Measurements from ENCODE around the gene WRAP73. TPM values are rescaled to one million over a fixed set of nuclear protein-coding genes. Genes with fewer than 3 reads are reported as not detected.
A peak's percentile ranks its signal among the peaks of the same experiment; 100 is the strongest.

Gene WRAP73
- total and polyA plus RNA-seq, 9 of the 15 experiments (the other 6 are each of a cell fraction or from before 2014, with no cell fraction given), result 4.3 to 51.8 (median 30.1) TPM

- TF ChIP-seq BCLAF1 (IDR thresholded peaks at IDR 0.05; ENCODE audit: borderline replicate concordance in 1 of 2, control insufficient read depth in 1 of 2, low read depth in 2 of 2, low read length in 1 of 2) (no peak), ZNF583 (CRISPR knock-in tag; IDR thresholded peaks at IDR 0.05) (no peak), ZNF740 (CRISPR knock-in tag; IDR thresholded peaks at IDR 0.05) (0 out of 2 replicates have a peak, but pooled peaks have one; percentile 25), ZNF740 (tag; IDR thresholded peaks at IDR 0.05) (no peak), ZNF639 (CRISPR knock-in tag; conservative IDR thresholded peaks at IDR 0.05 in 1 of 2, IDR thresholded peaks at IDR 0.05 in 1 of 2) (no peak), GTF2A2 (tag; IDR thresholded peaks at IDR 0.05) (no peak), MIER1 (IDR thresholded peaks at IDR 0.05; ENCODE audit: low read depth) (no peak), MTA2 (IDR thresholded peaks at IDR 0.05; ENCODE audit: low read depth) (no peak), SMAD3 (CRISPR knock-in tag; conservative IDR thresholded peaks at IDR 0.05) (no peak), CBFA2T3 (IDR thresholded peaks at IDR 0.05) (no peak), FOXJ2 (tag; IDR thresholded peaks at IDR 0.05) (no peak)
Observed at GRCh38 chr1:3614755-3615742, 34.9 kb downstream of the WRAP73 start (continued).
